ENCODE measurements around the gene TNRC18.
"Not testable (repeated sequence)": the region's sequence is repeated elsewhere in the genome, so short reads cannot be mapped to it uniquely, and the experiment has no call there.

The TNRC18 gene

DNA sequence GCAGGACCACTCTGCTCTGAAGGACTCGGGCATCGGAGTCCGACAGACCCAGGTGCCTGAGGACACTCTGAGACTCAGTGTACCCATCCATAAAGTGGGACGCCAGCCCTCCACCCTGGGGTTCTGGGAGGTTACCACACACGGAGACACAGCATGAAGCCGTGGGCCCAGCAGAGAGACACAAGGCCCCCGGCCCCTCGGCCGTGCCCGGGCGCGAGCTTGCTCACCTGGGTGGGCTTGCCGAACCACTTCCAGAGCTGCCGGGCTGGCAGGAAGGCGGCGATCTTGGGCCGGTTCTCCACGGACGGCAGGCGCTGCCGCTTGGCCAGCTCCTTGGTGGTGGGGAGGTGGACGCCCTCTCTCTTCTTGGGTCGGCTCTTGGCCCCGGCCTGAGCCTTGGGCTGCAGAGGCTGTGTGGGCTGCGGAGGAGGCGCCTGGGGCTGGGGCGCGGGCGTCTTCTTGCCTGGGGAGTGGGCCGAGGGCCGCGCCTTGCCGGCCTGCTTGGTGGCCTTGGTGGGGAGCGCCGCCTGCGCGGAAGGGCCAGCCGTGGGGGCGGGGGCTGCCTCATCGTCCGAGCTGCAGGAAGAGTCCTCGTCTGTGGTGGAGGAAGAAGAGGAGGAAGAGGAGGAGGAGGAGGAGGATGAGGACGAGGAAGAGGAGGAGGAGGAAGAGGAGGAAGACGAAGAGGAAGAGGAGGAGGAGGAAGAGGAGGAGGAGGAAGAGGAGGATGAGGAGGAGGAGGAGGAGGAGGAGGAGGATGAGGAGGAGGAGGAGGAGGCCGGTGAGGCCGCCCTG lies 111.2 kb downstream of the TNRC18 start:
- DNase-seq: not testable (repeated sequence)

DNA sequence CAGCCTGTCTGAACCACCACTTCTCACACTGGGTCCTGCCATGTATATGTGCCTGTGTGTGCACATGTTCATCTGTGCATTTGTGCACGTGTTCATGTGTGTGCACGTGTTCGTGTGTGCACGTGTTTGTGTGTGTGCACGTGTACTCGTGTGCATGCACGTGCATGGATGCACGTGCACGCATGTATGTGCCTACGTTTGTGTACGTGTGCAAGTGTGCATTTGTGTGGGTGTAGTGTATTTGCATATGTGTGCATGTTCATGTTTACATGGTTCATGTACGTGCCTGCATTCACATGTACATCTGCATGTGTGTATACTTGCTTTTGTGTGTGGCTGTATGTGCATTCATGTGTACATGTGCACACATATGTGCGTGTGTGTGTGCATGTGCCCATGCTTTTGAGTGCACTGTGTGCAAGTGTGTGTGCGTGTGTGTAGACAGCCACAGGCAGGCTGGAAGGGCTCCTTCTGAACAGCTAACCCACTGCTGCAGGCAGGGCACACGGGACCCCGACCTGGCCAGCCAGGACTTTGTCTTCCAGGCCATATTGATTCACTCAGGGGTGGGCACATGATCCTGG lies 112.7 kb downstream of the TNRC18 start:
- DNase-seq: no peak

DNA sequence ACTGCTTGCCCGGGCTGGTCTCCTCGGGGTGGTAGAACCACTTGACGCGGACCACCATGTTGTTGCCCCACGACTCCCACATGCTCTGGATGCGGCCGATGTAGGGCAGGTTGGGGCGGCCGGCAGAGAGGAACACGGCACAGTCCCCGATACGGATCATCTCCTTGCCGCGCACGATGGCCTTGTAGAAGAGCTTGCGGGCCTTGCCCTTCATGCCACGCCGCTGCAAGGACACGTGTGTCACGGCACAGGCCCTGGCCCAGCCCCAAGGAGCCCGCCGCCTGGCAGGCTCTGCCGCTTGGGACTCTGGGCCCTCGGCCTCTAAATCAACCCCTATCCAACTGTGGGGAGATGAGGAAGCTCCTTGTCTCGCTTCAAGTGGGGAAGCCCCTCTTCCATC lies 114.5 kb downstream of the TNRC18 start:
- no peak for DNase-seq

GRCh38 chr7:5307221-5308142 lies 116.2 kb downstream of the TNRC18 start:
- DNase-seq: not testable (repeated sequence)

GRCh38 chr7:5305050-5305449 lies 118.6 kb downstream of the TNRC18 start:
- not testable (repeated sequence) for DNase-seq

DNA sequence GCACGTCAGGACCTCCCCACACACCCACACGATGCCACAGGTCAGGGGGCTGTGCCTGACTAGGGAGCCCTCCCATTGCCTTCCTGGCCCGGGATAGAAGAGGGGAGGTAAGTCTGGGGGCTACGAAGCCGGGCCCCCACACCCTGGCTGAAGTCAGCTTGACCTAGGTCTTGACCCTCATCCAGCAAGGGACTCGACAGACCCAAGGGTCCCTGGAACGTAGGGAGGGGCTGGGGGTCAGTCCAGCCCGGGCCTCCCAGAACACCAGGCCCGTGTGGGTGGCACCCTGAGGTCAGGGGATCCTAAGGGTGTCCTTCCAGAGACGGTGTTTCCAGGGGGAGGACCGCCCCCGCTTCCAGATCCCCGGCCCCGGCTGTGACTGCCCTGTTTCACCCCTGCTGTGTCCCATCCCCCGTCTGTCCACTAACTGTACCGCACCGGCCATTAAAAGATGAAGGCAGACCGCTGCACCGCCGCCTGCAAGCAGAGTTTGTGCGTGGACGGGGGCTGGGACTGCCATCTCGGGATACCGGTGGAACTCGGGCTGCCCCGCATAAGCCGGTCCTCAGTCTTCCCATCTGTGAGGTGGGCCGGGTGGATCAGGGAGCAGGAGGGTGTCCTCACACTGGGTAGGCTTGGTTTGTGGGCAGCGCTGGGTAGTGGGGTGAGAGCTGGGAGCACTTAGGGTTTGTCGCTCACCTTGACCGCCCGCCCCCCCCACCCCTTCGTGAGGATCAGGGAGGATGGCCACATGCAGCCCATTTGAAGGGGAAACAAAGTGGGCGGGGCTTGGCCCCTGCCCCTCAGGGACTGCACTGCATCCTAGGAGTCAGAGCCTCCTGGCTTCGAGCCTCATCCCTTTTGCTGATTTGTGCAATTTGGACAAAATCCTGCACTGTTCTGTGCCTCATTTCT lies 119.8 kb downstream of the TNRC18 start:
- DNase-seq: no peak

- DNase-seq: no peak
Measured at GRCh38 chr7:5303061-5303460, 120.6 kb downstream of the TNRC18 start.

DNA sequence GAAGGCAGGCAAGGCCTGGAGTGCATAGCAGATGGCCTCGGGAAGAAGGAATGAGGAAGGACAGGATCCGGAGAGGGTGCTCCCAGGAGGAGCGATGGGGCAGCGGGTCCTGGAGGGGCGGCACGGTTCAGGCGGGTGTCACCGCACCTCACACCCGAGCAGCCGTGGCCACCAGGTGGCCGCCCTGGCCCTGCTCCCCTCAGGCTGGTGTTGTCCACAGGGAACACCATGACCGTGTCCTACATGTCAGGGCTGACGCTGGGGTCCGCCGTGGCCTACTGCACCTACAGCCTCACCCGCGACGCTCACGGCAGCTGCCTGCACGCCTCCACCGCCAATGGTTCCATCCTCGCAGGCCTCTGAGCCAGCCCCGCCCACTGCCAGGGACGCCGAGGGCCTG lies 121.1 kb downstream of the TNRC18 start:
- no peak for DNase-seq

GRCh38 chr7:5300366-5300765 lies 123.3 kb downstream of the TNRC18 start:
- DNase-seq: no peak

- no peak for DNase-seq
Measured at GRCh38 chr7:5296611-5297226, 126.9 kb downstream of the TNRC18 start.

GRCh38 chr7:5296015-5296610 lies 127.5 kb downstream of the TNRC18 start:
- no peak for DNase-seq

DNA sequence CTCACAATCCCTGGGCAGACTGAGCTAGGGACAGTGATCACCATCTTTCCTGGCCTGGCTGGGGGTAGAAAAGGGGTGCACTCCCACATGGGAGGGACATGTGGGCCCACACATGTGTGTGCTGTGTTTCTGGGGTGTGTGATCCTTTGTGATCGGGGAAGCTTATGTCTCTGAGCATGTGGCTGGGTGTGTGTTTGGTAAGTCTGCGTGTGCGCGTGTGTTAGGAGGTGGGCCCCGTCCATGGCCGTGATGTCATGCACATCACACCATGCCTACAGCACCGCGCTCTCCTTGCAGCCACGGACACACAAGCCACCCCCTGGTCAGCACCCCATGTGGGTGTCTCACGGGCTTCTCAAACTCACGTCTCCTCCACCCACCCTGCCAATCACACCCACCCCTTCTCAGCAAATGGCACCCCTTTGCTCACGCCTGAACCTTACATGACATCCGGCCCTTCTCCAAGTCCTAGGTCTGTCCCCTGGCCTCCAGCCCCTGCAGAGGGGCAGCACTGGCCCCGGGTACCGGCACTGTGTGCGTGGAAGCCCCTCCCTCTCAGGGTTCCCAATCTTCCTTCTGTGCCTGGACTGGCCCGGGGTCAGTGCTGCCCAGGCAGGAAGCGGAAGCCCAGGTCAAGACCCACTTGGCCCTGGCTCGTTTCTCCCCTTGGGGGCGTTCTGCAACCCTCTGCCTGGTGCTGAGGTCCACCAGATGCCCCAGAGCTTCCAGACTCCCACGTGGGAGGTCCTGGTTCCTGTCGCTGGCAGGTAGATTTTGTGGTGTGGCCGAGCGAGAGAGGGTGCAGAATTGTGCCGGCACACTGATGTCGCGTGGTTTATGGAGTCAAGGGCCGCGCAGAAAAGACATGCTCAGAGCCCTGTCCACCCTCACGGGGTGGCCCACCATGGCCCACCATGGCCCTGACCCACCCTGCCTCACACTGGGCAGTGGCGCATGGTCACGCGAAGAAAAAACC lies 128.3 kb downstream of the TNRC18 start:
- no peak for DNase-seq

- no peak for DNase-seq
Measured at GRCh38 chr7:5294169-5294987, 129.3 kb downstream of the TNRC18 start.

DNA sequence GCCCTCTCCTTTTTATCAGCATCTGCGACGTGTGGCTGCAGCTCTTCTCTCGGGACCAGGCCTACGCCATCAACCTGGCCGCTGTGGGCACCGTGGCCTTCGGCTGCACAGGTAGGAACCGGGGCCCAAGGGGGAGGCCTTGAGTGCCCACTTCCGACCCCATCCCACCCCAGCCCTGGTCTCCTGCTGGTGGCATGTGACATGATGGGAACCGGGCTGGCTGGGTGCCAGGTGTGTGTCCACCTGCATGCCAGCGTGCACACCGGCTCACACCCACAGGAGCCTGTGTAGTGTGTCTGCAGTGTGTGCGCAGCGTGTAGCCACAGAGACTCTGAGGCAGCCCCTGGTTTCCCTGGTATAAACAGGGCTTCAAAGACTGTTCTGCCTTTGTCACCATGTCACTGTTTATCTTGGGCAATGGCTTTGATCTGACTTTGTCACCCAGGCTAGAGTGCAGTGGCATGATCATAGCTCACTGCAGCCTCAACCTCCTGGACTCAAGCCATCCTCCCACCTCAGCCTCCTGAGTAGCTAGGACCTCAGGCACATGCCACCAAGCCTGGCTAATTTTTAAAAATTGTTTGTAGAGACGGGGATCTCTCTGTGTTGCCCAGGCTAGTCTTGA lies 131.8 kb downstream of the TNRC18 start:
- DNase-seq: not testable (repeated sequence)

DNA sequence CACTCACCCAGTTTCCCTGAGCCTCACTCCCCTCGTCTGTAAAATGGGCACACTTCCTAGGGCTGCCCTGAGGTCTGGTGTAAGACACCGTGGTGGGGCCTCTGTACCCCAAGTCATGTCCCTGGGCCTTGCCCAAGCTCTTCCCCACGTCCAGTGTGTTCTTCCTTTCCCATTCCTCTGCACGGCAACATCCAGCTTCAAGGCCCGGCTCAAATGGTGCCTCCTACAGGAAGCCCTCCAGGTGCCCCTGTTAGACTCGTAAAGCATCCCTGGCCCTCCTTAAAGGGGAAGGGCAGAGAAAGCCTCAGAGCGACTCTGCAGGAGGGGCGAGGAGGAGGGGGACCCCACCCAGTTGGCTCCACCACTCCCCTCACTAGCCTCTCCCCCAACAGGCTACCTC lies 132.3 kb downstream of the TNRC18 start:
- no peak for DNase-seq

DNA sequence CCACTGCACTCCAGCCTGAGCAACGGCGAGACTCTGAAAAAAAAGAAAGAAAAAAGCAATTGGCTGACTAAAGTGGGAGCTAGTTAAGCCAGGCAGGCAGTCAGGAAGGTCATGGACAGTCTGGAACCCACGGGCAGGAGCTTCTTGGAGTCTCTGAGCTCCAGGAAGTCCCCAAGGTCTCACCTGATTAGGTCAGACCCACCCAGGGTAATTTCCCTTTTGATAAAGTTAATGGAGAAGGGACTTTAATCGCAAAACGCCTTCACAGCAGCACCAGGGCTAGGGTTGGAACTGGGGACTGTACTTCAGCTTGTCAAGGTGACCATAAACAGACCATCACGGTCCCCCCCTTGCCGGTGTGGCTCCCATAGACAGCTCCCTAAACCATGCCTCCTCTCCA lies 134.3 kb downstream of the TNRC18 start:
- DNase-seq: no peak

- DNase-seq: not testable (repeated sequence)
Measured at GRCh38 chr7:5288560-5288959, 135.1 kb downstream of the TNRC18 start.

DNA sequence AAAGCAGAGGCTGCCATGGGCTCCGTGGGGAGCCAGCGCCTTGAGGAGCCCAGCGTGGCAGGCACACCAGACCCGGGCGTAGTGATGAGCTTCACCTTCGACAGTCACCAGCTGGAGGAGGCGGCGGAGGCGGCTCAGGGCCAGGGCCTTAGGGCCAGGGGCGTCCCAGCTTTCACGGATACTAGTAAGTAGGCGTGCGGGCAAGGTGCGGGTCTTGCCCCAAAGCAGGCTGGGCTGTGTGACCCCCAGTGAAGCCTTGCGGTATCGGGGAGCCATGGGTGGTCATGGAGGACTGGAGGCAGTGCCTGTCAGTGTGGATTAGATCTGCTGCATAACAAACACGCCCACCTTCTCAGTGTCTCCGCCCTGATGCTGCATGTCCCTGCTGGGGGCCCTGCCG lies 135.8 kb downstream of the TNRC18 start:
- no peak for DNase-seq

DNA sequence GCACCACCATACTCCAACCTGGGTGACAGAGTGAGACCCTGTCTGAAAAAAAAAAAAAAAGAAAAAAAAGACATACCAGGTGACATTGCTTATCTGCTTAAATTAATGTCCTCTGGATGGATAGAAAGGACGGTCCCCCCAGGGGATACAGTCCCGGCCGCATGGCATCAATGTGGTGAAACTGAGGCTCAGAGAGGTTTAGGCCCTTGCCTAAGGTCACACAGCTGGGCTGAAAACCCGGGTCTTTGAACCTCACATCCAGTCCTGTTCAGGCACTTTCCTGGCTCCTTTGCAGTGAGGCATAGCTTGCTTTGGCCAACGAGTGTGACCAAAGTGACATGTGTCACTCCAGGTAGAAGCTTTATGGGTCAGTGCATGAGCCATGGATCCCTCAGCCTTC lies 136.3 kb downstream of the TNRC18 start:
- DNase-seq: not testable (repeated sequence)
